Body of pancreas (tissue), 4 donors: ENCODE measurements around the gene MXD4. TPM values are rescaled to one million over a fixed set of nuclear protein-coding genes. Genes with fewer than 3 reads are reported as not detected.

ENCODE experiments used
- ATAC-seq: fragments of 150-250 bp; one replicate; pipeline ENCODE4 v1.9.1; 2016
- DNase-seq, 4 donors: peaks; one replicate each; pipeline ENCODE4 v3.0.0-alpha.2; 2019
- H3K27ac ChIP-seq, 4 donors: fragments of 200-600 bp; sonication (generic); 1 replicate in 3 of 4; 2 replicates in 1 of 4; pipeline versions ENCODE4 v1.5.1 to v1.6.1; 2016 to 2019; ENCODE audit warnings: mild to moderate bottlenecking in 1 of 4, mixed read lengths in 1 of 4, moderate library complexity in 1 of 4
- H3K27me3 ChIP-seq, 2 donors: fragments of 200-600 bp; sonication (generic); one replicate each; pipeline ENCODE4 v1.6.0; 2016; ENCODE audit warnings: mild to moderate bottlenecking in 1 of 2
- H3K36me3 ChIP-seq, 2 donors: fragments of 200-600 bp; sonication (generic); replicated peaks in 1 of 2; 2 replicates each; pipeline ENCODE4 v1.5.1; 2016; ENCODE audit warnings: low read depth in 2 of 2; ENCODE audit not compliant: insufficient read depth in 1 of 2
- H3K4me1 ChIP-seq: fragments of 200-600 bp; sonication (generic); one replicate; pipeline ENCODE4 v1.6.0; 2016
- H3K4me3 ChIP-seq, 2 donors: fragments of 200-600 bp; sonication (generic); 1 replicate in 1 of 2; 2 replicates in 1 of 2; pipeline ENCODE4 v1.5.1; 2016 to 2019
- H3K9me3 ChIP-seq, 3 donors: fragments of 200-600 bp; sonication (generic); 1 replicate in 2 of 3; 2 replicates in 1 of 3; pipeline ENCODE4 v1.5.1; 2016
- POLR2A ChIP-seq, 3 donors: fragments of 450-650 bp; IDR thresholded peaks; one replicate each; pipeline ENCODE4 v1.6.1; 2016; ENCODE audit warnings: antibody characterized with exemption in 3 of 3, mild to moderate bottlenecking in 2 of 3
- WGBS, 2 donors: methylation state at CpG; one replicate each; pipeline ENCODE4 v1.1.5; 2017; 5-methylcytosine and 5-hydroxymethylcytosine counted together
- intact Hi-C: fragments of 100-400 bp; cut with DNase I; formaldehyde crosslinking; loops from one replicate; pipeline ENCODE4 v1.15.1; 2023
- total RNA-seq, 2 donors: library from RNA; depleted of rRNA; stranded (reverse); fragments of >200 nt; gene quantifications; one replicate each; pipeline ENCODE4 v1.1.0, GENCODE V29; 2016
- TF ChIP-seq, protein P1 (sequence below), 7 experiments: fragments of 450-650 bp in 4 of 7; fragments of 200-600 bp in 3 of 7; sonication (generic) in 3 of 7; IDR thresholded peaks; one replicate each; pipeline ENCODE4 v1.5.1; 2016 to 2019; ENCODE audit warnings: antibody characterized with exemption in 7 of 7

Gene MXD4
- total RNA-seq, 2 donors from 2014 or later: 40.7 to 45.5 TPM

DNA sequence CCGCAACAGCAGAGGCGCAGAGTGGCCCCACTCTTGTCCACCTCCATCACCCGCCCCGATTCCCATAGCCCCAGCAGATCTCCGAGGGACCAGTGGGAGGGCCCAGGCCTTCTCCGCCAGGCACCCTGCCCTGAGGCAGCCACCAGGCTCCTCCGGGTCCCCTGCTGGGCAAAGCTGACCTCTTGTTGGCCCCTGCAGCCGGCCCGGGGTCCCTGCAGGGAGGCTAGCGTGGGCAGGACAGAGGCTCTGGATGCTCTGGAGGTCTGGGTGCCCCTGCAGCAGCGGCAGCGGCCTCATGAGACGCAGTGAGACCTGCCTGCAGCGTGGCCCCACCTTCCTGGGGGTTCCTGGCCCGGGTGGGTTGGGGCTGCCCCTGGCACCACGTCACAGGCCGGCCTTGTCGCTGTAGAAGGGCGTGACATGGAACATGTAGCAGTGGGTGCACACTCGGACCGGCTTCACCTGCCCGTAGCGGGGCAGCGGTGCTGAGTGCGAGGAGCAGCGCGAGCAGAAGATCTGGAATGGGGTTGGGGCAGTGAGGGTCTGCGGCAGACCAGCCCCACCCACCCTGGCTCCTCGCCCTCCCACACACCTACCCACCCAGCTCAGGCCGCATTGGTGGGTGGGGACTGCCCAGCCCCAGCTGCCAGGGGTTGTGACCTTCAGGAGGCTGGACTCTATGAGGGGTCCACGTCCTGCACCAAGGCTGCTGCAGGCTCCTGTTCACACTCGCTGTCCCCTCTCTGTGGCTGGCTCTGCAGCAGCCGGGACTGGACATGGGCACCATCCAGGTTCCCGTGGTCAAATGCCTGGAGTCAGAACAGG is 8.6 kb upstream of the MXD4 start:
- Histone ChIP-seq H3K27me3 (no peaks in the 10 kb centered on the region), H3K27ac (no peak overlapping the region), H3K9me3 (no peaks in the 10 kb centered on the region), H3K4me3 (no peak overlapping the region), H3K36me3 (no peaks in the 10 kb centered on the region), H3K4me1 (peaks cover 10% of the 10 kb centered on the region)
- no peak for DNase-seq
- no peak for ATAC-seq
- intact Hi-C loops: no loop called here
- TF ChIP-seq, protein P1, sequence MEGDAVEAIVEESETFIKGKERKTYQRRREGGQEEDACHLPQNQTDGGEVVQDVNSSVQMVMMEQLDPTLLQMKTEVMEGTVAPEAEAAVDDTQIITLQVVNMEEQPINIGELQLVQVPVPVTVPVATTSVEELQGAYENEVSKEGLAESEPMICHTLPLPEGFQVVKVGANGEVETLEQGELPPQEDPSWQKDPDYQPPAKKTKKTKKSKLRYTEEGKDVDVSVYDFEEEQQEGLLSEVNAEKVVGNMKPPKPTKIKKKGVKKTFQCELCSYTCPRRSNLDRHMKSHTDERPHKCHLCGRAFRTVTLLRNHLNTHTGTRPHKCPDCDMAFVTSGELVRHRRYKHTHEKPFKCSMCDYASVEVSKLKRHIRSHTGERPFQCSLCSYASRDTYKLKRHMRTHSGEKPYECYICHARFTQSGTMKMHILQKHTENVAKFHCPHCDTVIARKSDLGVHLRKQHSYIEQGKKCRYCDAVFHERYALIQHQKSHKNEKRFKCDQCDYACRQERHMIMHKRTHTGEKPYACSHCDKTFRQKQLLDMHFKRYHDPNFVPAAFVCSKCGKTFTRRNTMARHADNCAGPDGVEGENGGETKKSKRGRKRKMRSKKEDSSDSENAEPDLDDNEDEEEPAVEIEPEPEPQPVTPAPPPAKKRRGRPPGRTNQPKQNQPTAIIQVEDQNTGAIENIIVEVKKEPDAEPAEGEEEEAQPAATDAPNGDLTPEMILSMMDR (IDR thresholded peaks at IDR 0.05): no peak
- no peak for TF ChIP-seq POLR2A (IDR thresholded peaks at IDR 0.05)
- WGBS, 2 donors: 89 to 91% methylated on average over 10 to 30 of the region's 34 CpGs

DNA sequence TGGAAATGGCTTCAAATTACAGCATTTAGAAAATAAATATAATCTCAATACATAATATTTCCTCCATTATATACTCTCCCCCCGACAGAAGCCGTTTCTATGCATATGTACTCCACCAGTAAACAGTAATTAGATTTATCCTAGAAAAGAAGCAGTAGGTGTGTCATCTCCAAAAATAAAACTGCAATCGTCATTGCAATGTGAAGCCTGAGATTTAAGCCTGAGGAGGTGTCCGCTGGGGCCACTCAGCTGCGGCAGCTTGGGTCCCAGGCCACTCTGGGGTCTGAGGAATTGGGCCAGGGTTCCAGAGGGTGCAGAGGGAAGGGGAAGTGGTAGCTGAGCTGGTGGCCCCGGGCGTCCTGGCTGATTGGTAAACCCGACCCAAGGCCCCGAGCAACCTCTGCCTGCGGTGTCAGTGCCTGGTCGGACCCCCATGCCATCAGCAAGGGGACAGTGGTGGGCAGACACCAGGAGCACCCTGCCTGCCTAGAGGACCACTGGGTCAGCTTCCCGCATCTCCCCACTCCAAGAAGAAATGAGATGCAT is 7.8 kb upstream of the MXD4 start:
- H3K4me3 ChIP-seq: no peak overlapping the region
- 68 to 76% methylated on average over 11 to 12 of the region's 12 CpGs for WGBS, 2 donors
- peaks cover 10% of the 10 kb centered on the region for H3K4me1 ChIP-seq
- no peaks in the 10 kb centered on the region for H3K9me3 ChIP-seq
- no peak for ATAC-seq
- no peaks in the 10 kb centered on the region for H3K27me3 ChIP-seq
- DNase-seq: no peak
- intact Hi-C loops: loop anchor here (10.0 kb wide), 1 partner anchor 155 kb away; no protein-coding TSS in a partner anchor
- no peaks in the 10 kb centered on the region for H3K36me3 ChIP-seq
- H3K27ac ChIP-seq: no peak overlapping the region
- no peak for TF ChIP-seq POLR2A (IDR thresholded peaks at IDR 0.05)

DNA sequence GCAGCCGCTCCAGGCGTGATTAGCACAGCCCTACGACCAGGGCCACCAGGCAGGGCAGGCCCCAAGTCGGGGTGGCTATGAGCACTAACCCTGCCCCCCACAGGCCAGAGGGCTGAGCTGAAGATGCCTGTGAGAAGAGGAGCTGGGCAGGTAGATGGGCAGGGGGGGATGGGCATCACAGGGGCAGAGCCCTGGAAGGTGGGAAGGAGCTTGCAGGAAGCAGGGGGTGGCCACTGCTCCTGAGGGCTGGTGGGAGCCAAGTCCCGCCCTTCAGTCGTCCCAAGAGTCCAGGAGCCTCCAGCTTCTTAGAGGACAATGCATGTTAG is 7.3 kb upstream of the MXD4 start:
- Histone ChIP-seq H3K27ac (no peak overlapping the region), H3K4me1 (peaks cover 10% of the 10 kb centered on the region)

DNA sequence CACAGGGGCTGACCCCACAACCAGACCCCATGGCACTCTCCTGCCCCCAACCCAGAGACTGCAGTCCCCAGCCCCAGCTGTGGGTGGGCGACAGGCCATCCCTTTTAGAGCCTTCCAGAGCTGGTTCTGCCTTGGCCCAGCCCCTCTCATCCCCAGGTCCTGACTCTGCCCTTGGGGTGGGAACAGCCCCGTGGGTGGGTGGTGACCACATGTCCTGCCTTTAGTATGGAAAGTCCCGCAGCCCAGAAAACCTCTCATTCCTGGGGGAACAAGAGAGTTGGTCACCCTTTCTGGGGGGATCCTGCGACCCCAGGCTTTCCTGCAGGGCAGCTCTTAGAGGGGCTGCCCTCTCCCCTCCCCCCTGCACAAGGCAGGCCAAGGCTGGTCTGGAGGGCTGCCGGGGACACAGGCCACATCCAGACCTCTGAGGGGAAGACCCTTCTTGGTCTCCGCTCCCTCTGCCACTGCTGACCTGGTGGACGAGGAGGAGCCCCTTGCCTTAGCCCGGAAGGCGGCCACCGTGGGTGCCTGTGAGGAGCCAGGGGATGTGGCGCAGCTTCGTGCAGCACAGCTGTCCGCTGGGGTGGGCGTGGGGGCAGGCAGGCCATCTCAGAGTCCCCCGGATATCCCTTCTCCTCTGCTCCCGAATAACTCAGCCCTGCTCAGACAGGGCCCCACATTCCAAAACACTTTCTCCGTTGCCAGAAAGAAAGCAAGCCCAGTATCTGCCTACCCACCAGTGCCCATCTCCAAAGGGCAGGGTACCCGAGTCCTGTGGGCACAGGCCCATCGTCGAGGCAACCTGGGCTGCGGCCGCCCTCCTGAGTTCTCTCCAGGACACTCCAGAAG is 6.7 kb upstream of the MXD4 start:
- no peak overlapping the region for H3K4me3 ChIP-seq
- intact Hi-C loops: loop anchor here (10.0 kb wide), 1 partner anchor 156 kb away; no protein-coding TSS in a partner anchor
- no peaks in the 10 kb centered on the region for H3K27me3 ChIP-seq
- ATAC-seq: no peak
- TF ChIP-seq, protein P1 (IDR thresholded peaks at IDR 0.05): no peak
- no peak for TF ChIP-seq POLR2A (IDR thresholded peaks at IDR 0.05)
- H3K4me1 ChIP-seq: peaks cover 10% of the 10 kb centered on the region
- no peak for DNase-seq
- no peak overlapping the region for H3K27ac ChIP-seq
- WGBS, 2 donors: 85 to 95% methylated on average over 11 to 20 of the region's 22 CpGs
- no peaks in the 10 kb centered on the region for H3K9me3 ChIP-seq
- no peaks in the 10 kb centered on the region for H3K36me3 ChIP-seq

More for the DNA sequence above, 7.3 kb upstream of the MXD4 start:
- DNase-seq: no peak
- intact Hi-C loops: loop anchor here (10.0 kb wide), 1 partner anchor 156 kb away; no protein-coding TSS in a partner anchor
- WGBS, 2 donors: 62 to 75% methylated on average over 2 to 6 of the region's 6 CpGs
- no peak for ATAC-seq
- Histone ChIP-seq H3K36me3 (no peaks in the 10 kb centered on the region), H3K4me3 (no peak overlapping the region), H3K9me3 (no peaks in the 10 kb centered on the region), H3K27me3 (no peaks in the 10 kb centered on the region)
- TF ChIP-seq POLR2A (IDR thresholded peaks at IDR 0.05): no peak
- TF ChIP-seq, protein P1 (IDR thresholded peaks at IDR 0.05): no peak

DNA sequence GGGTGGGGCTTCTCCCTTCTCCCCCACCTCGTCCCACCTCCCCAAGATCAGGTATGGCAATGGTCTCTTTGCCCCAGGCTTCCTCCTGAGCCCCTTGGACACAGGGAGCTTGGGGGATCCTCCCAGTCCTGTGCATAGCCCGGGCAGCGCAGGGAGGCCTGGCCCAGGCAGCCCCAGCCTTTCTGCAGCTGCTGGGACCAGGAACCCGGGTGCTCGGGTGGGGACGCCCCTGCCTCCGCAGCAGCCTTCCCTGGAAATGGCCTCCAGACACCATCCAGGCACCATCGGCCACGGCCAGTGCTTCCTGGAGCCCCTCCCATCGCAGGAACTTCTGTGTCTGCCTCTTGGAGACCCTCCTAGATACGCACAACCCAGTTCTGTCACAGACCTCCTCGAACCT is 5.9 kb upstream of the MXD4 start:
- WGBS, 2 donors: 83% methylated on average over 12 of the region's 12 CpGs; no CpG with 5 or more reads in 1 of the 2 donors
- no peaks in the 10 kb centered on the region for H3K9me3 ChIP-seq
- H3K4me3 ChIP-seq: no peak overlapping the region
- ATAC-seq (no peak), DNase-seq (no peak)
- no peaks in the 10 kb centered on the region for H3K27me3 ChIP-seq
- H3K36me3 ChIP-seq: no peaks in the 10 kb centered on the region
- TF ChIP-seq, protein P1 (IDR thresholded peaks at IDR 0.05): no peak
- TF ChIP-seq POLR2A (IDR thresholded peaks at IDR 0.05): no peak
- H3K4me1 ChIP-seq: peaks cover 14% of the 10 kb centered on the region
- intact Hi-C loops: loop anchor here (10.0 kb wide), 1 partner anchor 157 kb away; no protein-coding TSS in a partner anchor
- no peak overlapping the region for H3K27ac ChIP-seq
